Smooth muscle cell (in vitro differentiated cells): ENCODE results near the gene SPATA32. TPM values are rescaled to one million over a fixed set of nuclear protein-coding genes. Genes with fewer than 3 reads are reported as not detected.

Experiments
- DNase-seq: peaks from one replicate; lab custom pipeline; 2025; ENCODE audit not compliant: unreplicated experiment; lab: John Stamatoyannopoulos, UW
- H2AFZ ChIP-seq: fragments of 200-600 bp; sonication (generic); 2 replicates; pipeline ENCODE4 v1.6.0; 2016; ENCODE audit warnings: antibody characterized with exemption, low read depth, mild to moderate bottlenecking
- H3F3A ChIP-seq: fragments of 200-600 bp; sonication (generic); 2 replicates; pipeline ENCODE4 v1.6.0; 2017; ENCODE audit warnings: antibody characterized with exemption, low read depth
- H3K27ac ChIP-seq: fragments of 200-600 bp; sonication (generic); 2 replicates; pipeline ENCODE4 v1.5.1; 2016; ENCODE audit warnings: low read depth, mild to moderate bottlenecking
- H3K27me3 ChIP-seq: fragments of 200-600 bp; sonication (generic); 2 replicates; pipeline ENCODE4 v1.6.1; 2016; ENCODE audit warnings: low read depth, mild to moderate bottlenecking
- H3K36me3 ChIP-seq: fragments of 200-600 bp; sonication (generic); 2 replicates; pipeline ENCODE4 v1.5.1; 2016; ENCODE audit warnings: low read depth
- H3K4me1 ChIP-seq: fragments of 200-600 bp; sonication (generic); 2 replicates; pipeline ENCODE4 v1.5.1; 2016; ENCODE audit warnings: low read depth
- H3K4me2 ChIP-seq: fragments of 200-600 bp; sonication (generic); 2 replicates; pipeline ENCODE4 v1.6.0; 2016; ENCODE audit warnings: mild to moderate bottlenecking
- H3K4me3 ChIP-seq: fragments of 200-600 bp; sonication (generic); 2 replicates; pipeline ENCODE4 v1.5.1; 2016; ENCODE audit warnings: mild to moderate bottlenecking
- H3K79me2 ChIP-seq: fragments of 200-600 bp; sonication (generic); 2 replicates; pipeline ENCODE4 v1.6.0; 2016; ENCODE audit warnings: low read depth, mild to moderate bottlenecking
- H3K9ac ChIP-seq: fragments of 200-600 bp; sonication (generic); 2 replicates; pipeline ENCODE4 v1.6.0; 2016; ENCODE audit warnings: low read depth
- H3K9me3 ChIP-seq: fragments of 200-600 bp; sonication (generic); replicated peaks from 2 replicates; pipeline ENCODE4 v1.5.1; 2016; ENCODE audit warnings: low read depth
- H4K20me1 ChIP-seq: fragments of 200-600 bp; sonication (generic); 2 replicates; pipeline ENCODE4 v1.6.0; 2016; ENCODE audit warnings: low read depth
- WGBS: methylation state at CpG from one replicate; pipeline ENCODE4 v1.1.7; 2016; ENCODE audit warnings: low lambda C conversion rate; 5-methylcytosine and 5-hydroxymethylcytosine counted together
- polyA plus RNA-seq: library from polyadenylated mRNA; unstranded; fragments of >200 nt; fragmentation: Nextera tagmentation; extraction: Ambion mirVana; gene quantifications from 2 replicates; pipeline ENCODE4 v1.2.1, GENCODE V29; 2016
- total RNA-seq: library from RNA; depleted of rRNA; stranded (reverse); fragments of >200 nt; gene quantifications from 2 replicates; pipeline ENCODE4 v1.2.3, GENCODE V29; 2014
- TF ChIP-seq, protein P1 (sequence below): fragments of 200-600 bp; sonication (generic); IDR thresholded peaks from 2 replicates; pipeline ENCODE4 v1.5.1; 2017; ENCODE audit warnings: borderline replicate concordance, mild to moderate bottlenecking, antibody characterized with exemption; ENCODE audit not compliant: insufficient read depth, poor library complexity, severe bottlenecking

Gene SPATA32
- total and polyA plus RNA-seq, 2 experiments from 2014 or later, result not detected

DNA sequence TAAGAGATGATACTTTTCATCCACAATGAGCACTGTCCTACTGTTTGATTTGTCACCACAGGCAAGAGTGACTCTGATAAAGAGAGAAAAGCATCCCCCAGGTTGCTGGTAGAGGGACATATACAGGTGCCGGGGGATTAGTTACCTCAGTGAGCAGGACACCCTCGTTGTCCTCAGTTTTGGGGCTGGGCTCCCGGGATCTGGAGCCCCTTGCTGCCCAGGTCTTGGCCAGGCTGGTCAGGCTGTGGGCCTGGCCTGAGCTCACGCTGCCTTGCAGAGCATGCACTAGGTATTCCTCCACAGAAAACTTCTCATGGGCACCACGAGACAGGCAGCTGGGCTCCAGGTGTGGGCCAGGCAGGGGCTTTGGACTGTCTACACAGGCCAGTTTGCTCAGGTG lies 24.4 kb upstream of the SPATA32 start:
- H3K9ac ChIP-seq, result no peak overlapping the region
- no peak overlapping the region for H2AFZ ChIP-seq
- peaks cover 3% of the 10 kb centered on the region for H3K79me2 ChIP-seq
- H3K27me3 ChIP-seq, result no peaks in the 10 kb centered on the region
- no peaks in the 10 kb centered on the region for H3K36me3 ChIP-seq
- no peak overlapping the region for H3K4me2 ChIP-seq
- TF ChIP-seq, protein P1, sequence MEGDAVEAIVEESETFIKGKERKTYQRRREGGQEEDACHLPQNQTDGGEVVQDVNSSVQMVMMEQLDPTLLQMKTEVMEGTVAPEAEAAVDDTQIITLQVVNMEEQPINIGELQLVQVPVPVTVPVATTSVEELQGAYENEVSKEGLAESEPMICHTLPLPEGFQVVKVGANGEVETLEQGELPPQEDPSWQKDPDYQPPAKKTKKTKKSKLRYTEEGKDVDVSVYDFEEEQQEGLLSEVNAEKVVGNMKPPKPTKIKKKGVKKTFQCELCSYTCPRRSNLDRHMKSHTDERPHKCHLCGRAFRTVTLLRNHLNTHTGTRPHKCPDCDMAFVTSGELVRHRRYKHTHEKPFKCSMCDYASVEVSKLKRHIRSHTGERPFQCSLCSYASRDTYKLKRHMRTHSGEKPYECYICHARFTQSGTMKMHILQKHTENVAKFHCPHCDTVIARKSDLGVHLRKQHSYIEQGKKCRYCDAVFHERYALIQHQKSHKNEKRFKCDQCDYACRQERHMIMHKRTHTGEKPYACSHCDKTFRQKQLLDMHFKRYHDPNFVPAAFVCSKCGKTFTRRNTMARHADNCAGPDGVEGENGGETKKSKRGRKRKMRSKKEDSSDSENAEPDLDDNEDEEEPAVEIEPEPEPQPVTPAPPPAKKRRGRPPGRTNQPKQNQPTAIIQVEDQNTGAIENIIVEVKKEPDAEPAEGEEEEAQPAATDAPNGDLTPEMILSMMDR, result no peak
- H4K20me1 ChIP-seq, result peaks cover 11% of the 10 kb centered on the region
- H3K4me3 ChIP-seq, result no peak overlapping the region
- no peaks in the 10 kb centered on the region for H3K9me3 ChIP-seq
- H3K4me1 ChIP-seq, result no peaks in the 10 kb centered on the region
- 97% methylated on average over 5 of the region's 5 CpGs for WGBS
- no peak for DNase-seq
- H3F3A ChIP-seq, result no peaks in the 10 kb centered on the region
- no peak overlapping the region for H3K27ac ChIP-seq

DNA sequence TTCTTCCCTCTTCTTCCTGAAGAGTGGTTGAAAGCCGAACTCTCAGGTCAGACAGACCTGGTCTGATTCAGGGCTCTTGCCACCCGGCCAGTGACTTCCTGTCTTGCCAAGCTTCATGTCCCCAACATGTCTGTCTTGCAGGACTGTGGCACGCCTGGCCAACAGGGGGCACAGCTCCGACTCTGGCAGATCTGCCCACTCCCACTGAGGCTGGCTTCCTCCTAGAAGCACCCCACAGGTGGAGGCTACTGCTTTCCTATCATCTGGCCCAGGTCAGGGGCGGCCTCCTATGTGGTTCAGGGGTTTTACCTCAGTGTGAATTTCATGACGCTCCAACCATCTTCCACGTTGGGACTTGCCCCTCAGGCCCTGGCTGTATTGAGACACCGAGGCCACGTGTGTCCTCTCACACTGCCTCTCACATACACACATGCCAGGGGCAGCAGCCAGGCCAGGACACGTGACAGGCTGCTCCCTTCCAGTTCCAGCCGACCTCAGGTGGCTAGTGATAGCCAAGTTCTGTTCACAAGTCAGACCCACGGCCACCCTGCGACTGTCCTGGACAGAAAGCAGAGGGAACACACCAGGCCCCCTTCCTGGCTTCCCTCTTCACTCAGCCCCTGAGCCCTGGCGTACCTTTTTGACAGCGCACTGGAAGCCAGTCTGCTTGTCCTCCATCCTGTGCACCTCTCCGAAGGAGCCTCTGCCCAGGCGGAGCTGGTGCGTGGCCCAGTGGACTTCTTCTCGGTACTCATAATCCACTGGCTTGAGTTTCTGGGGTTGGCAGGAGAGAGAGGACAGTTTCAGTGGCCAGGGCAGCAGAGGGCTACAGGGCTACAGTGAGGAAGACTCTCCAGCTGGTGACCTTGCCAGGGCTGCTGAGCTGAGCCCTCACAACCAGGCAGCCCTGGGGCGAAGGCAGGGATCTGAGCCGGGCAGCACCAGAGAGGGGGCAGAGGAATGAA lies 22.6 kb upstream of the SPATA32 start:
- Histone ChIP-seq H3K9me3 (no peaks in the 10 kb centered on the region), H3F3A (no peaks in the 10 kb centered on the region), H3K79me2 (no peaks in the 10 kb centered on the region), H3K27me3 (no peaks in the 10 kb centered on the region), H3K27ac (no peak overlapping the region), H3K36me3 (no peaks in the 10 kb centered on the region), H3K9ac (no peak overlapping the region), H3K4me3 (no peak overlapping the region), H3K4me1 (no peaks in the 10 kb centered on the region), H3K4me2 (no peak overlapping the region), H2AFZ (no peak overlapping the region), H4K20me1 (no peaks in the 10 kb centered on the region)
- TF ChIP-seq, protein P1, result peak; percentile 15
- DNase-seq, result no peak
- WGBS, result 95% methylated on average over 21 of the region's 21 CpGs

DNA sequence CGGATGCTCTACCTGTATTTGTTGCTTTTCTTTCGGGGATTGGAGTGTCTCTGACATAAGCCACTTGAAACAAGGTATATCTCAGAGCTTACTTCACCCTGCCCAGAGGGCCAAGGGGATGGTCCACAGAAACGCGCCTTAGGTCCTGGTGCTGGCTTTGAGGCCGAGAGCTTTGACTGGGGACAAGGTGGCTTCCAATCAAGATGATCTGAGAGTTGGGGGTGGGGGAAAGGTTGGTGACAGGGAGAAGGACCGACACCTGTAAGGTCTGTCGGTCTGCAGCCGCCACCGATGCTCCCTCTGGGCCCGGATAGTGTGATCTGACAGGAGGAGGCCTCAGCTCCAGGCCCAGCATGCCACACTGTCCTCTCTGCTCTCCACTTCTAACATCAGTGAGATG lies 21.8 kb upstream of the SPATA32 start:
- H3K4me3 ChIP-seq, result no peak overlapping the region
- 93% methylated on average over 10 of the region's 10 CpGs for WGBS
- H4K20me1 ChIP-seq, result no peaks in the 10 kb centered on the region
- no peak overlapping the region for H3K9ac ChIP-seq
- no peak overlapping the region for H3K27ac ChIP-seq
- no peaks in the 10 kb centered on the region for H3K9me3 ChIP-seq
- no peaks in the 10 kb centered on the region for H3K27me3 ChIP-seq
- DNase-seq, result no peak
- H3K79me2 ChIP-seq, result no peaks in the 10 kb centered on the region
- H3K36me3 ChIP-seq, result no peaks in the 10 kb centered on the region
- H3F3A ChIP-seq, result no peaks in the 10 kb centered on the region
- no peak overlapping the region for H2AFZ ChIP-seq
- TF ChIP-seq, protein P1, result no peak
- H3K4me2 ChIP-seq, result no peak overlapping the region
- H3K4me1 ChIP-seq, result no peaks in the 10 kb centered on the region
